Frontal cortex (tissue), 4 donors: Measurements from ENCODE around the gene ZNF516. TPM values are rescaled to one million over a fixed set of nuclear protein-coding genes. Genes with fewer than 3 reads are reported as not detected.
"Not testable (repeated sequence)": the region's sequence is repeated elsewhere in the genome, so short reads cannot be mapped to it uniquely, and the experiment has no call there.

ENCODE experiments used
- DNase-seq, 2 donors: peaks; one replicate each; pipeline ENCODE4 v3.0.0; 2012; ENCODE audit warnings: low spot score in 2 of 2
- FAIRE-seq: peaks from 2 replicates; lab custom pipeline; 2012; peaks lifted over from hg19 to GRCh38; lab: Jason Lieb, UNC
- total RNA-seq: library from RNA; depleted of rRNA; stranded (reverse); fragments of >200 nt; gene quantifications from one replicate; pipeline ENCODE4 v1.2.3, GENCODE V29; 2014
- donor health status: control.
- donor health status: control.
- donor health status: control.

The ZNF516 gene
- total RNA-seq, 1 donor from 2014 or later = 14.3 TPM

DNA sequence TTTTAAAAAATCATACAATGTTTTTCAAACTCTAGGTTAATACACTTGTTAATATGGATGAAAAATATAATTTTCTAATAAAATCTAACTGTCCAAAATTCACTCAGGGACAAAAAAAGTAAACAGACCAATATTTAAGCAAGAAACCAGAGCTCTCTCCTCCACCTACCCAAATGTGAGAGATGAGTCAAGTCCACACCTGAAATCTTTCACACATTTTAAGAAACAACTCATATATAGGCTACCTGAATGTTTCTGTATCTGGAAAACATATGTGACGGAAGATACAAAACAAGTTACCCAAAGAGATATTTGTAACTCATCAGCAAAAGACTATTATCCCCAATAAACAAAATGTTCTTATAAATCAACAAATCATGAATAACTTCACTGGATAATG is 20.2 kb downstream of the ZNF516 start:
- FAIRE-seq (no peak), DNase-seq (no peak)

DNA sequence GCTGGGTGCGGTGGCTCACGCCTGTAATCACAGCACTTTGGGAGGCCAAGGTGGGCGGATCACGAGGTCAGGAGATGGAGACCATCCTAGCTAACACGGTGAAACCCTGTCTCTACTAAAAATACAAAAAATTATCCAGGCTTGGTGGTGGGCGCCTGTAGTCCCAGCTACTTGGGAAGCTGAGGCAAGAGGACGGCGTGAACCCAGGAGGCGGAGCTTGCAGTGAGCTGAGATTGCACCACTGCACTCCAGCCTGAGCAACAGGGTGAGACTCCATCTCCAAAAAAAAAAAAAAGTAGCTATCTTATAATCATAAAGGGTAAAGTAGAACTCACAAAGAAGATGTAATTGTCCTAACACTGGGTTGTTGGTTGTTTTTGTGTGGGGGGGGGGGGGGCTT is 21.5 kb downstream of the ZNF516 start:
- not testable (repeated sequence) for DNase-seq, FAIRE-seq

DNA sequence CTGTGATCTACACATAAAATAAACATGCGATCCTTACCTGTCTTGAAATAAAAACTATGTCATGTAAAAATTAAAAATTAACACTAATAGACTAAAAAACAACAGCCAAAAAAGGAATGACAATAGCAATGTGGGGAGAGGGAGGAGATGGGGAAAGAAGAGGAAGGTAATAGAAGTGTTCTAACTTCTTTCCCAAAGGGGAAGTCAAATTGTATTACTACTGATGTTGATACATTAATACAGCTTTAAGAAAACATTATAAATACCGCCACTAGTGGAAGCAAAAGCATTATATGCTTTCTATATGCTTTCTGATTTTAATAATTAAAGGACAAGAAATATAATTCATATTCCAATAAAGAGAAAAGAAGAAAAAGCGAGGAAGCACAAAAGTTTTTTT is 22.2 kb downstream of the ZNF516 start:
- no peak for FAIRE-seq
- no peak for DNase-seq

DNA sequence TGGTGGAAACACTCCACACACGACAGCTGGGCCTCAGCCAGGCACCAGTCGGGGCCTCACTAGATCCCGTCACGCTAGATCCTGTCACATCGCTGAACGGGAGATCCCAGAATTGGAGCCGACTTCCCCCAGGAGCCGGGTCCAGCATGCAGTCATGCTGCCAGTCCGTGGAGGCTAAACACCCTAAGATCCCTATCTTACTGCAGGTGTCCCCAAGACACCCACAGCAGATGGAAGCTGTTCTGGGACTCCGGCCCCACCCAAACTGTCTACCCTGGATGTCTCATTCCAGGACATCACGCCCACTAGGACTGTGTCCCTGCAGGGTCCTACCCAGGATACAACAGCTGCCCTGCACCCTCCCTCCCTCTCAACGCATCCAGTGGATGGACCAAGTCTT is 23.4 kb downstream of the ZNF516 start:
- no peak for DNase-seq
- FAIRE-seq = no peak

DNA sequence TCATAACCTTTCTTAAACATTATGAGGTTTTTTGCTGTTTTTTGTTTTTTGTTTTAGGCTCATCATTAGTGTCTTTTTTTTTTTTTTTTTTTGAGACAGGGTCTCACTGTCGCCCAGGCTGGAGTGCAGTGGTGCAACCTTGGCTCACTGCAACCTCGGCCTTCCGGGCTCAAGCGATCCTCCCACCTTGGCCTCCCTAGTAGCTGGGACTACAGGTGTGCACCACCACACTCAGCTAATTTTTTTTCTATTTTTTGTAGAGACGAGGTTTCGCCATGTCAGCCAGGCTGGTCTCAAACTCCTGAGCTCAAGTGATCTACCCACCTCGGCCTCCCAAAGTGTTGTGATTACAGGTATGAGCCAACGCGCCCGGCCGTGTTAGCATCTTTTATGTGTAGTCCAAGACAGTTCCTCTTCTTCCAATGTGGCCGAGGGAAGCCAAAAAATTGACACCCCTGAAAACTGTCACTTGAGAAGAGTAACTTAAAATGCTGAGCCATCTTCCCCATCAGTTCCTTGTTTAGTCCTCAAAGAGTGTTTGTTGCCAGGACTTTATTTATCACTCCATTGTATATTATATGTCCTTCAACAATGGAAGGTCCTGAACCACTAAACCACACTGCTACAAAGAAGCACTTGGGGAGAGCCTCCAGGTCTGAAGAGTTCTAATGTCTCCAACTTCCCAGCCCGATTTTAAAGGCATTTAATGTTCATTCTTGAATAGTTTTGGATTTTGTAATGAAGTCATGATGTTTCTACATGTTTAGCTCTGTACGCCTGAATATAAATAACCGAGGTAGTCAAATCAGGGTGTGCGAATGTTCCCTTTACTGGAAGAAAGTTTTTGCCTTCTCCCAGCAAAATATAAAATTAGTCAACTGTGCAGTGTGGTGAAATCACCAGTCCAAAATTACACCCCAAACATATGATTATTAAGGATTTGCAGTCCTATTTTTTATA is 26.4 kb downstream of the ZNF516 start:
- no peak for FAIRE-seq
- DNase-seq = no peak

DNA sequence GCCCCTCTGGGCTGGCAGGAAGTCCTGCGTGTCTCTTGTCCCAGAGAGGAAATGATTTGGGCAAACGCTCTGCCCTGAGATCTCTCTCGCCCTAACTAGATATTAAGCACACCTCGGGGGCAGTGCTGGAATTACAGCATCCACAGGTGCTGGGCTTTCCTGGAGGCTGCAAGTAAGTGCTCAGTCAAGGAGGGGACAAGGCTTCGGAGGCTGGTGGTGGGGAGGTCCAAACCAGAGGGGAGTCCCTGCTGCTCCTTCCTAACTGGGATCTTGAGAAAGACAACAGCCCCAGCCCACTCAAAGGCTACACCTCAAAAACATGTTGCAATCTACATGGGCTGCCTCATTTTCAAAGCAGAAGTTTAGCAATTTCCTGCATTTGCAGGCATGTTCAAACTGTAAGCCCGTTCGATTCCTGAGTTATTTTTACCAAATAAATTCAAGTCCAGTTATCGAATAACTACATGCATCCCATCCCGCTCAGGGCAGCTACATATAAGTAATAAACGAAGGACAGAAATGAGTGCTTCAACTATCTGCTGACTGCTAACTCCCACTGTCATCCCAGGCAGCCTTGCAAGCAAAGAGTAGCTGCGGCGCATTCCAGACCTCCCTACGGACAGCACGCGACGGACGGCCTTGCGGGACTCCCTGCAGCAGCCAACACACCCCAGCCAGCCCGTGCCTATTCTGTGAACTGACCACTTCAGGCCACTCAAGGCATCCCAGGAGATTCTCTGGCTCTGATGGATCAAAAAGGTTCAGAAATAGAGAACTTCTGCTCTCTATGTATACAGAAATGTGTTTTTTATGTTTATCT is 27.5 kb downstream of the ZNF516 start:
- DNase-seq = no peak
- FAIRE-seq = no peak

DNA sequence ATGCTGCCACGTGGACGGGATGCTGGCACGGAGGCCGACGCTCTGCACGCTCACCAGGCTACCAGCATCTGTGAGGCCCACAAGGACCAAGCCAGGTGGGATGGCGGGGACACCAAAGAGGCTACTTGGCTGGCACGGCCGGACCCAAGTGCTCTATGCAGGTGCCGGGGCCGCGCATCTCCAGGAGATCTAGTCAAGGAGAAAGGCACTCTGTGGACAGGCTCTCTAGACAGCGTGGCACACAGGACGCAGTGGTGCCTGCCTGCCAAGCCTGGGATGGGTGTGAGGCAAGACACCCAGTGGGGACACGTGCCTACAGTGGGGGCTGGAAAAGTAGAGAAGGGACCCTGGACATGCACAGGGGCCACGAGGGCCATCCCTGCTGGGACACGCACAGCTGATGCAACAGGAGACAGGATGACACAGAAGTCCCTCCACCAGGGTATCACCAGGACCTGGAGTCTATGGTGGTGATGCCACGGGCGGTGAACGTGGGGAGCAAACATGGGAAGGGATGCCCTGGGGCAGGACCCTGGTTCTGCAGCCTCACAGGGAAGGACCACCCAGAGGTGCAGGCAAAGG is 28.5 kb downstream of the ZNF516 start:
- DNase-seq (no peak), FAIRE-seq (no peak)

DNA sequence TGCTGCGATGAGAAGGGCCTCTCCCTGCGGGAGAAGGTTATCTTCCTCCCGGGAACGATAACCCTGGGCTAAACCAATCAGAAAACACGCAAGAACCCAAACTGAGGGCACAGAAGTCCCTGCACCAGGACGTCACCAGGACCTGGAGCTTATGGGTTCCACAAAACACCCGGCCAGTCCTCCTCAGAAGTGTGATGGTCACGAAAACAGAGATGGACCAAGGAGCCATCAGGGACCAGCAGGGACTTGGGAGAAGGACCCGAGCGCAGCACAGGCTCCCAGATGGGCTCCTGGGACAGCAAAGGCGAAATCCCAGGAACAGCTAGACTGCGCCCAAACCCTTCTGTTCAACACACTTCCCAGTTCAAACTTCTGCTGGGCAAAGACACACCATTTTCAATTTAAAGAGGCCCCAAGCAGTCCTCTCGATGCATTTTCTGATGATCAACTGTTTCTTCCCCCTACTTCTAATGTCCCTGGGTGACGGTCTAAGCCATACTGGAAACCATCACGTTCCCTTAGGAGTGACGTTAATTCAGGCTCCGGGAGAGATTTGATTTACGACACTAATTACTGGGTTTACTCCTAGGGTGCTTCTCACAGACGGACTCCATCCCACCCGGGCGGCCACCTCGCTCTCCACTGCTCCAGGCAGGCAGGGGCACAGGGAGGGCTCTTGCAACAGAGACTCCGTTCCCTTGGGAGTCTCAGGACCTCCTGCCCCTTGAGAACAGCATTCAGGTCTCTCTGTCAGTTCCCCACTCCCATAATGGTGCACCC is 29.2 kb downstream of the ZNF516 start:
- no peak for DNase-seq
- no peak for FAIRE-seq

DNA sequence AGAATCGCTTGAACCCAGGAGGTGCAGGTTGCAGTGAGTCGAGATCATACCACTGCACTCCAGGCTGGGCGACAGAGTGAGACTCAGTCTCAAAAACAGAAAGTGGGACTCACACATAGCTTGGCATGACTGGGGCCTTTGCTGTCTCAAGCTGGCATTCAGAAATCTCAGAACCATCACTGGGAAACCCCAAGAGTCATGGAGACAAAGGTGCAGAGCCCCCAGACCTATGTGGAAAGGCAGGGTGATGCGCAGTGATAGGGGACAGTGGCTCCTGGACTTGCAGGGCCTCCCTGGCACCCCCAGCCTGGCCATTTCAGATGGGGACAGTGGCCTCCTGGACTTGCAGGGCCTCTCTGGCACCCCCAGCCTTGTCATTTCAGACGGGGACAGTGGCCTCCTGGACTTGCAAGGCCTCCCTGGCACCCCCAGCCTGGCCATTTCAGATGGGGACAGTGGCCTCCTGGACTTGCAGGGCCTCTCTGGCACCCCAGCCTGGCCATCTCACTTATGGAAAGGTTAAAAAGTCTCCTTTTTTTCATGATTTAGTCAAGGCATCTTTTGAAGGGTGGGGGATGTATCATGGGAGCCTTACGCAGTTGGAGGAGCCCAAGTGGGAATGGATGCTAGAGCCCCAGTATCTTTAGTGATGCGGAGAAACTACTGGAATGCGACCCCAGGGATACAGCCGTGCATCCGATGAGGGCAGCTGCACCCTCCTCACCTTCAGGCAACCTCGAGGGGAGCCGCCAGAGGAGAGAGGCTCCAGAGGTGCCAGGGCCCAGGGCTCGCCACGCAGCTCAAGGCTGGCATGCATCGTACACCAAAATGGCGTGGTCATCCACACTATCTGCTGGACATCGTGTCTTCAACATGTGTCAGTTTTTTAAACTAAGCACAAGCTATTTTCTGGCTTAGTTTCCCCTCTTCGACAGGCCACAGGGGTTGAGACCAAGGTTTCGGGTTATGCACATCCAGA is 30.5 kb downstream of the ZNF516 start:
- FAIRE-seq (no peak), DNase-seq (no peak)

DNA sequence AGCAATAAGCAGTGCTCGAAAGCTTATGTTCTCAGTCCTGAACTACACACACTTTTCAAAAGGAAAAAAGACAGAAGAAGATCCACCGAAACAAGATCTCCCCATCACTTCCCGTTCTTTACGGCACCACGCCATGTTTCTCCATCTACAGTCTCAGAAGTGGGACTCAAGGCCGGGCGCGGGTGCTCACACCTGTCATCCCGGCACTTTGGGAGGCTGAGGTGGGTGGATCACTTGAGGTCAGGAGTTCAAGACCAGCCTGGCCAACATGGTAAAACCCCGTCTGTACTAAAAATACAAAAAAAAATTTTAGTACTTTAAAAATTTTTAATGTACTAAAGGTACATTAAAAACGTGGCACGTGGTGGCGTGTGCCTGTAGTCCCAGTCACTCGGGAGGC is 31.2 kb downstream of the ZNF516 start:
- FAIRE-seq (no peak), DNase-seq (no peak)

DNA sequence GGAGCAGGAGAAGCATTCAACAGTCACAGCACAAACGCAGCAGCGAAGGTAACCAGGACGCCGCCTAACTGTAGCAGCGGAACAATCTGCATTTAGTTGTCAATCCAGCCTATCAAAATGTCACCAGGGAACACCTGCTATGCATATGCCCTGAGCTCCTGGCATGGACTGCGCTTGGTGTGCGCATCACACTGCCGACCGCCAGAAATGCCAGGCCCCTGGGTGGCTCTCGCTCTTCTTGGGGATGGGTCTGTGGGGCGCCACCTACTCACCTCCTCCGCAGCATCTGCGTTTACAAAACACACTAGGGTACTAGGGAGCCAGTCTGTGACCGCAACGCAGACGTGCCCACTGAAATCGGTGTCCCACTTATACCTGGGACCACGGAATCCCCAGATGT is 31.7 kb downstream of the ZNF516 start:
- DNase-seq = no peak
- FAIRE-seq = no peak

DNA sequence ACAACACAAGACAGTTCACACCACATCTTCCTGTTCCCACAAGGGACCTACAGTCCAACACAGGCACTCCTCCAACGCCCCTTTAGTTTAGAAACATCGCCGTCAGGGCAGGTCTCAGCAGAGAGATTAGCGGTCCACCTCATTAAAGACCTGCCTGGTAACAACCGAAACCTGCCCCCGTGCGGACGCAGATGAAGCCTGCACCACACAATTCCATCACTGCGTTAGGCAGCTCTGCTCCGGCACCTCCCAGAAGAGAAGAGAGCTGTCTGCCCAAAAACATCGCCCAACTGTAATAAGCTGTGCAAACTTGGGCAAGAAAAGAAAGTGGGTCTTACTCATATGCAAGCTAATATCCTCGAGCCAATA is 32.7 kb downstream of the ZNF516 start:
- FAIRE-seq (no peak), DNase-seq (no peak)

DNA sequence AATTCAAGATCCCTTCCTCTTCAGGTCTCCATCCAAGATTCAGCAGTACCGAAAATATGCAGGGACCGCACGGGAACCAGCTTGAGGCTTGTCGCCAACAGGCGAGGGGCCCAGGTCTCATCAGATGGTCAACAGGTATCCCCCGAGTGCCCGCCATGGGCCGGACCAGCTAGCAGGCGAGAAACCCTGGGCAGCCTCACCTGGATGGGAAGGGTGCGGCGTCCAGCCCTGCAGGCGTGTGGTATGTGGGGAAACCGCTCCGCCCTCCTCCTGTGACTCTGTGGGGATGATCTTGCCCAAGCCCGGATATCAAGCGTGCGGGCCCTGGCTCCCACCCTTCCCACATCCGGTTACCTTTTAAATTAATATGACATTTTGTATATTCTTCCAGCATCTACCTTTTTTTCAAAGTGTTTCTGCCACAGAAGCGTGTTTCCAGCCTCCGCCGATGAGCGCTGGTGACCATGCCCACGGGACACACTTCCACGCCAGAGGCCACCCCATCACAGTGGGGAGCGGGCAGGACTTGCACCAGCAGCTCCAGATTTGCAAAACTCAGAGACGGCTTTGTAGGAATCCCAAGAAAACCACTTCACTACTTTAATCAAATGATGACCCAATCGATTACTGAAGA is 33.2 kb downstream of the ZNF516 start:
- DNase-seq (no peak), FAIRE-seq (no peak)

DNA sequence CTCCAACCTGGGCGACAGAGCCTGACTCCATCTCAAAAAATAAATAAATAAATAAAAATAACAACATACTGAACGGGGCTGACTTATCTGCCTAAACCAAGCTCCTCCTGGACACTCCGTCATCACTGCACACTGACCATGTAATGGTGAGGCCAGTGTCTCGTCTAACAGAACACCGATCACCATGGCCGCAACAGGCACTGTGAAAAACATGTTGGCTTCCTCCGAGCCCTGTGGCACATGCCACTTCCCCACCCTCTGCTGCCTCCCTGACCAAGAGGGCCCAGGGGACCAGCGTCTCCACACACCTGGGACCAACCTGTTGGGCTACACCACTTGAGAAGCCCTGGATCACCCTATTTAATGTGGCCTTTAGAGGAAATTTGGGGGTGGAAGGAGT is 33.9 kb downstream of the ZNF516 start:
- DNase-seq (no peak), FAIRE-seq (no peak)

DNA sequence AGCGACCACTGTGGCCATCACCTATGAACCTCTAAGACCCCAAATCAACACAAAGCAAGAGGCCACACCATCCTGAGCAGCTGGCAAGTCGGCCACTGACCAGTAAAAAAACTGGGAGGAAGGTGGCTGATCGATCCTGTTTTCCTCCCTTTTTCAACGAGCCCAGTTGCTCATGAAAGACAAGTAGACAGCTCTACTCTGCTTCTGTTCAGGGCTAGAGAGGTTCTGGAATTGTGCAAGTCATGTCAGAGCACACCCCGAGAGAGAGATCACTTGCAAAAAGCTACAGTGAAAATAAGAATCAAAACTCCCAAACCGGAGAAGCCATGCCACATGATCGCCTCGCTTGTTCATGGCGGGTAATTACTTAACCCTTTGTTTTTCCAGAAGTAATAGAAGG is 34.6 kb downstream of the ZNF516 start:
- DNase-seq (no peak), FAIRE-seq (no peak)

DNA sequence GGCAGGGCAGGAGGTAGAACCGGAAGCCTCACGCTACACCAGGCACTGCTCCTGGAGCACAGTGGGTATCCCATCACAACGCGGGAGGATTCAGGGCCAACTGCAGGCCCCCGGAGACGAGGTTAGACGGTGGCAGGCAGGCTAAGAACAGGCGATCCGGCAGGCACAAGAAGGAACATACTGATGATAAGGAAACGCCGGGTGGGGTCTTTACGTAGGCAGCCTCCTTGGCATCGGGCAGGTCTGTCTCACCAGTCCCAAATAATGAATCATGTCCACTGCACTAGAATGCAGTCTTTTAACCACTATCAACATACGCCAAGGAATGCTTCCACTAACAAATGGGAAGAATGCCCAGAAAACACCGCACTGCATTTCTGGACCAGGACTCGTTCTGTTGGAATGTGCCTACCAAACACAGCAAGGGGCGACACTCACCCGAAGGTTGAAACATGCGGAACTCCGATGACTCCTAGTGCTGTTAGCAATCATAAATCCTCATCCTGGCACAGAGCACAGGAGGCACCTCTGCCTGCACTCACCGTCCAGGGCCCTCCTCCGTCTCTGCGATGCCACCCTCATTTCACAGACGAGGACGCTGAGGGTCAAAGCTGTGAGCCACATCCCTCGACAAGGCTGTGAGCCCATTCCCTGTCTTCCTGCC is 35.2 kb downstream of the ZNF516 start:
- DNase-seq (peak in 1 of 2 donors; percentile 47), FAIRE-seq (no peak)

DNA sequence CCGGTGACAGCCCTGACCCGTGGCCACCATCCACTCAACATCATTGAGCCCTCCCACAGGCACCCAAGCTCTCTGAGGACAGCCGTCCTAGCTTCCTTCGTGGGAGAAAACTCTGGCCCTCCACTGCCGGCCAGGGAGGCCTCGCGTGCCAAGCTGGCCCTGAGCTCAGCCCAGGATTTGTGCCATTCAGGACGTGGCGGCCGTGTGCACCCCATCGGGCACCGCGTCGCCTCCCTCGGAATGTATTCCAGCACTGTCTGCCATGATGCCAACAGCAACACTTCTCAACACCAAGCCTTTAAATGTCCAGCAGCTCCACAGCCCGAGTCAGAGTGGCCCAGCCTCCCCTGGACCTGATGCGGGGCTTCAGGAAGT is 35.7 kb downstream of the ZNF516 start:
- FAIRE-seq = no peak
- no peak for DNase-seq
